ENCODE measurements around the gene EPO.
"Not testable (repeated sequence)": the region's sequence is repeated elsewhere in the genome, so short reads cannot be mapped to it uniquely, and the experiment has no call there.

GRCh38 chr7:100762841-100763240 lies 42.6 kb downstream of the EPO start:
- not testable (repeated sequence) for TF ChIP-seq CTCF, POLR2A (IDR thresholded peaks at IDR 0.05)

Data from body of pancreas (tissue), 4 donors.